Activated T-helper 1 cell treated with anti-CD3 and anti-CD28 coated beads, Interleukin-12 subunit alpha, Interleukin-12 subunit beta, Interleukin-2, Interleukin-4 antibody, amounts not matched to agents 30 ng/mL and 10 ng/mL and 1 ng/mL, durations not matched to agents 14 hours and 24 hours and 36 hours (primary cell): ENCODE measurements around the gene D2HGDH. TPM values are rescaled to one million over a fixed set of nuclear protein-coding genes. Genes with fewer than 3 reads are reported as not detected.

ENCODE experiments used
- DNase-seq: peaks from one replicate; pipeline ENCODE4 v3.0.0; 2021; ENCODE audit warnings: low spot score
- H3K27ac Mint-ChIP-seq: one replicate; pipeline ENCODE4 v1.8.0; 2021; ENCODE audit warnings: mild to moderate bottlenecking, mixed read lengths
- H3K27me3 Mint-ChIP-seq: one replicate; pipeline ENCODE4 v1.8.0; 2022; ENCODE audit warnings: mild to moderate bottlenecking, moderate library complexity, mixed read lengths; ENCODE audit not compliant: insufficient read depth
- H3K36me3 Mint-ChIP-seq: one replicate; pipeline ENCODE4 v1.8.0; 2021; ENCODE audit warnings: low read depth, mixed read lengths
- H3K4me1 Mint-ChIP-seq: one replicate; pipeline ENCODE4 v1.8.0; 2021; ENCODE audit warnings: low read depth, mixed read lengths
- H3K4me3 Mint-ChIP-seq: one replicate; pipeline ENCODE4 v1.8.0; 2021; ENCODE audit warnings: mild to moderate bottlenecking, moderate library complexity, mixed read lengths
- H3K9me3 Mint-ChIP-seq: one replicate; pipeline ENCODE4 v1.8.0; 2021; ENCODE audit warnings: mixed read lengths
- intact Hi-C: fragments of 100-400 bp; cut with micrococcal nuclease; formaldehyde crosslinking; loops from one replicate; pipeline ENCODE4 v1.15.1; 2024
- total RNA-seq: library from RNA; stranded (reverse); gene quantifications from 2 replicates; pipeline ENCODE4 v1.2.3, GENCODE V29; 2022

D2HGDH gene
- total RNA-seq, 1 donor from 2014 or later, result 27.1 TPM

DNA sequence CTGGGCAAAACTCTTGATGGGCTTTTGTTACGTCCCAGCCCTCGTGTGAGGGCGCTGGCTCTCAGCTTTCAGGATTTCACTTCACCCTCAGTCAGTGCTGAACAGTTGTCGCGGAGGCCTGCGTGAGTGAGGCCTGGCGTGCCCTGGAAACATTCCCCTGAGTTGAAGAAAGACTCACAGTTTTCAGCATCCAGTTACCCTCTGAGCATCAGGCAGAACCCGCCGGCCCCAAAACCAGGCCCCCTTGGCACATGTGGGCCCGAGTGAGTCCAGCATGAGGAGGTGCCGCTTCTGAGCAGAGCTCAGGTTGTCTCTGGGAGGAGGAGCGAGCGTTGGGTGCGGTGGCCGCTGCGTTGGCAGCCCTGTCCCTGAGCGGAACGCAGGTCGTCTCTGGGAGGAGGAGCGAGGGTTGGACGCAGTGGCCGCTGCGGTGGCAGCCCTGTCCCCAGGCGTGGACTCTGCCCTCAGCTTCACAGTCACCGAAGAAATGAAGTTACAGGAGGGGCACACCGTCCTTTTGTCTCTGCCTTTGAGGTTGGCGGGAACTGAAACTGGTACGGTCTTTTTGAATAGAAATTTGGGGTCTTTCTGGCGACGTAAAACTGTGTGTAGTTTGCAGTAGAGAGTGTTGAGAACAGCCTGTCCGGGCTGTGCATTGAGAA lies 74.4 kb downstream of the D2HGDH start, which contains the start of gene NEU4:
Gene NEU4, plus strand, starts transcription at position 473 of the 662 bp plus-strand sequence. CDS start 5,292 bp downstream, outside the sequence.
- H3K27ac Mint-ChIP-seq, result no peak within 1 kb of the TSS
- no peaks in the 10 kb centered on the region for H3K36me3 Mint-ChIP-seq
- intact Hi-C loops, result no loop called here
- no peaks in the 10 kb centered on the region for H3K9me3 Mint-ChIP-seq
- H3K4me1 Mint-ChIP-seq, result no peaks in the 10 kb centered on the region
- no peak within 1 kb of the TSS for H3K4me3 Mint-ChIP-seq
- peaks cover 7% of the 10 kb centered on the region for H3K27me3 Mint-ChIP-seq
- DNase-seq, result no peak

DNA sequence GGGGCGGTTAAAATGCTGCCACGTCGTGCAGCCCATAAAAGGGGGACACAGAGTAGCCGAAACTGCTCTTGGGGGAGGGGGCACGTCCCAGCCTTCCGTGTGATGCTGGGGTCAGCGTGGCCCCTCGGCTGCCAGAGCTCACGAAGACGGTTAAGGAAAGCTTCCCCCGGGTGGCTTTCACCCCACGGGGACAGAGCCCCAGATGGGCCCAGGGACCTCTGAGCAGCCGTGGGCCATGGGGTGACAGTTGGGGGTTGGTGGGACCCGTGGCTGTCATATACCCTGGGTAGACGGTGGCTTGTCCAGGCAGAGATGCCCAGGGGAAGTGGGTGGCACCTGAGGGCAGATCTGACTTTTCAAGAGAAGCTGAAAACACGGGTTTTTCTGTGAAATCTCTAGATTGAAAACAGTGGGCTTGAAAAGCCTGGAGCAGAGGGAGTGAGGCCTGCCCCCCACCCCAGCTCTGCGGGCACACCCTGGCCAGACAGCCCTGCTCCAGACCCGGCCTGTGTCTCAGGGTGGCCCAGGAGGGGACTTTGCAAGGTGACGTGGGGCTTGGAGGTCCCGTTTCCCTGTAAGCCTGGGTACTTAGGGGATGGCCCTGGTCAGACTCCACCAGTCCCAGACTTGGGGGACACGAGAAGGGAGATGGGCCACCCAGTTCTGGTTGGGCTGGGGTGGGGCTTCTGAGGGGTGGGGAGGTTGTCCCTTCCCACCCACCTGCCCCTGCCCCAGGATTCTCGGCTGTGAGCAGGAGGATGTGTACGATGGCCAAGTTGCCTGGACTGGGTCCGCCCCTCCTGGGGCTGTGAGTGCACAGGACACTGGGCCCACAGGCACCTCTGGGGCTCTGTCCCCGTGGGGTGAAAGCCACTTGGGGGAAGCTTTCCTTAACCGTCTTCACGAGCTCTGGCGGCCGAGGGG lies 75.2 kb downstream of the D2HGDH start:
- H3K4me1 Mint-ChIP-seq, result no peaks in the 10 kb centered on the region
- no peak overlapping the region for H3K4me3 Mint-ChIP-seq
- H3K27ac Mint-ChIP-seq, result no peak overlapping the region
- H3K36me3 Mint-ChIP-seq, result no peaks in the 10 kb centered on the region
- intact Hi-C loops, result no loop called here
- peaks cover 5% of the 10 kb centered on the region for H3K27me3 Mint-ChIP-seq
- DNase-seq, result no peak
- H3K9me3 Mint-ChIP-seq, result no peaks in the 10 kb centered on the region

DNA sequence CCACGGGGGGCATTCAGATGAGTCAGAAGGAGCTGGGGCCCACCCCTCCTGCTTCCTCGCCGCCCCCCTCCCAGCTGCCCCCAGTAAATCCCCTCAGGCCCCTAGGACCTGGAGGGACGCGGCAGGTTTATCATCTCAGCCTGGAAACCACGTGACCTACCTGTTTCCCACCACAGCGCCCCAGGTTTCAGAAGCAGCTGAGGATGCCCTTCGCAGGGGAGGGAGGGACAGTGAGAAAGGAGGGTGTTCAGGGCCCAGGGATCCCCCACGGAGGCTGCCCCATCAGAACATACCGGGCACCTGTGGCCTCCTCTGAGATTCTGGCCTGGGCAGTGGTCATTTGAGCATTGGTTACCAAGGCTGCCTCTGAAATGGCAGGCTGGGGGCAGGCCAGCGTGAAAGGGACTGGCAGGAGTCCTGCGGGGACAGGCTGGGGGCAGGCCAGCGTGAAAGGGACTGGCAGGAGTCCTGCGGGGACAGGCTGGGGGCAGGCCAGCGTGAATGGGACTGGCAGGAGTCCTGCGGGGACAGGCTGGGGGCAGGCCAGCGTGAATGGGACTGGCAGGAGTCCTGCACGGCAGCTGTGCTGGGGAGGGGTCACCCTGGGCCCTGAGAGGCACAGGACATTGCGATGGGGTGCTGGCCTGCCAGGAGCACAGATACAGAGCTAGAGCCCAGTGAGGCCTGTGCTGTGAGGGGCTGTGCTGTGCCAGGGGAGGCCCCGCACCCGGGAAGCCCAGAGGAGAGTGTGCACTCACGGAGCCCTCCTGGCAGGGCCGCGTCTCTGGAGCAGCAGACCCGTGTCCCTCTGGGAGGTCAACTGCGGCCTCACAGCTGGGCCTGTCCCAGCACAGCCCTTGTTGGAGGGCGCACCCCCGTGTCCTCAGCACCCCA lies 76.1 kb downstream of the D2HGDH start:
- no peak overlapping the region for H3K27ac Mint-ChIP-seq
- DNase-seq, result no peak
- intact Hi-C loops, result no loop called here

DNA sequence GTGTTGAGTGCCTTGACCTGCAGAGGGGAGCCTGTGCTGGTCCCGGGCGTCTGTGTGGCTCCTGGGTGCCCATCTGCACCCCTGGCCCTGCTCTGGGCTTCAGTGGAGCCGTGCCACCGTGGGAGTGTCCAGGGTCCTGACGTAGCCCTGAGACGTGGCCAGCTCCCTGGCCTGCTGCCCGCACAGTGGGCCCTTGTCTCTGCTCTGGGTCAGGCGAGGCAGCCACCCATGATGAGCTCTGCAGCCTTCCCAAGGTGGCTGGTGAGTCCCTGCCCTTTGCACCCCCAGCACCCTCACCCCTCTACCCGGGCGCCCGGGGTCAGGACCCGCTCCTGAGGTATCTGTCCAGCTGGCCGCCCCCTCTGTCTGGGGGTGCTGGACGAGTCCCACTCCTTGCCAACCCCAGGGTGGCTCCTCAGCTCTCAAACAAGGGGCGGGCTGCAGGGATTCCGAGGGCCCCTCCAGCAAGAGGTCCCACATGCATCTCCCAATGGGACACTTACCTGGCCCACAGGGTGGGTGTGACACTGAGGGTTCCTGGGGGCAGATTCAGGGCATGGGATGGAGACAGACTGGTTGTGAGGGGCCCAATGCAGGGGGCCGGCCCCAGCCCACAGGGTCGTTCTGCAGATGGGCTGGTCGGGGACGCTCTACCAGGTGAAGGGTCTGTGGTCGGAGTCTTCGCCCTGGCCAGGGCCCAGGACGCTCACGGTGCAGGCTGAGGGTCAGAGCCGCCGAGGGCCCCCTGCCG lies 76.9 kb downstream of the D2HGDH start:
- Mint-ChIP-seq H3K9me3 (no peaks in the 10 kb centered on the region), H3K4me1 (no peaks in the 10 kb centered on the region), H3K27me3 (peaks cover 5% of the 10 kb centered on the region), H3K4me3 (no peak overlapping the region), H3K27ac (no peak overlapping the region), H3K36me3 (no peaks in the 10 kb centered on the region)
- intact Hi-C loops, result no loop called here
- DNase-seq, result no peak

More for the DNA sequence above, 76.1 kb downstream of the D2HGDH start:
- Mint-ChIP-seq H3K27me3 (peaks cover 5% of the 10 kb centered on the region), H3K9me3 (no peaks in the 10 kb centered on the region), H3K36me3 (no peaks in the 10 kb centered on the region), H3K4me3 (no peak overlapping the region), H3K4me1 (no peaks in the 10 kb centered on the region)

DNA sequence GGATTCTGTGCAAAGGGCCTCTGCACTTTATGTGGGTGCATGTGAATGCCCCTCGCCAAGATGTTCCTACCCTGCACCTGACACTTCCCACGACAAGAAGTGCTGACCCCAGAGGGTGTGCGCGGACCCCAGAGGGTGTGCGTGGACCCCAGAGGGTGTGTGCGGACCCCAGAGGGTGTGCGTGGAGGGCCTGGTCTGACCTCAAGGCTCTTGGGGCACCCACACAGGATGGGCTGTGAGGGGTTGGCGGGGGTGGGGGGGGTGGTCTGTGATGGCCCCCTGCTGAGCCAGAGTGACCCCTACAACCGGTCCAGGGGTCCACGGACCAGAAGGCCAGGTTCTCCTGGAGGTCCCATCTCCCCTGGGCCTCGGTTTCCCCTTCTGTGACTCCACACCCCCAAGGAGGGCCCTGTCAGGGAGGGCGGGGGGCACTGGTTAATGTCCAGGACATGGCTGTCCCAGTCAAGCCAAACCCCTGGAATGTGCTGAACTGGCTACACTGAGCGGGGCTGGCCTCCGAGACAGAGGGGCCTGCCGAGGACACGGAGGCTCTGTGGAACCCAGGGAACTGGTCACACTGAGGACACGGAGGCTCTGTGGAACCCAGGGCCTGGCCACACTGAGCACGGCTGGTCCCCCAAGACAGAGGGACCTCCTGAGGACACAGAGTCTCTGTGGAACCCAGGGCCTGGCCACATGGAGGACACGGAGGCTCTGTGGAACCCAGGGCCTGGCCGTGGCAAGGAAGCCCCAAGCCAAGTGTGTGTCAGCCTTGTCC lies 77.7 kb downstream of the D2HGDH start:
- intact Hi-C loops, result no loop called here

DNA sequence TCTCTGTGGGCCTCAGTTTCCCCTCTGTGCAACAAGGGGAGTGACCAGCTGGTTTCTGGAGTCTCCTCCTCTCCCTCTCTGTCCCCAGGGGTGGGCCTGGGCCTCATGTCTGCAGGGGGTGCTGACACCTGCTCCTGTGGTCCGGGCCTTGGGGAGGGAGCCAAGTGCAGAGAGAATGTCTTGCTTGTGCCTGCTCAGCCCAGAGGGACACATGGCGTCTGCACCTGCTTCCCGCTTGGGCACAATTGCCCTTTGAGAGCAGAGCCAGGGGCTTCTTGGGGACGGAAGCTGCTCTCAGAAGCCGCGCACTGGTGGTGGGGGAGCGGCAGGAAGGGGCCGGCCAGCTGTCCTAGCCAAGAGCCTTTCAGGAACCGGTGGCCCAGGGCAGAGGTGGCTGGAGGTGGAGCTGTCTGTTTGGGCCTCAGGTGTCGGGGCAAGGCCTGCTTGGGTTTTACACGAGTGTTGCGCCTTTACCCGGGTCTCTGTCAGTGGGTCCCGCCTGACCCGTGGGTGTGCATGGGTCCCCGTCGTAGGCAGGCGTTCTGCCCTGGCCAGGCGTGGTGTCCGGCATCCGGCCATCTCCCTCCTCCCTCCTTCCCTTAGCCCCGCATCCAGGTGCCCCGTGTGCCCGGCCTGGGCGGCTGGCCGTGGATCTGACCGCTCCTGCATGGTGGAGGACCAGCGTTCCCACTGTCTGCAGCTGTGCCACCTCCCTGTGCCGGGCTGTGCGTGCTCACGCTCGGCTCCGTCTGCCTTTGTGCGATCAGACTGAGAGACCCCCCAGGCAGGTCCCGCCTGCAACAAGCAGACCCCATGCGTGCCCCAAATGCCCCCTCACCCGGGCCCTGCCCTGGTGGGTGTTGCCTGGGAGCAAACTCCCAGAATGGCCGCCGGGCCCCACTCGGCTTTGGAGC lies 78.6 kb downstream of the D2HGDH start:
- H3K4me3 Mint-ChIP-seq, result no peak overlapping the region
- H3K27ac Mint-ChIP-seq, result no peak overlapping the region
- no peak for DNase-seq
- H3K4me1 Mint-ChIP-seq, result peaks cover 7% of the 10 kb centered on the region
- no peaks in the 10 kb centered on the region for H3K36me3 Mint-ChIP-seq
- intact Hi-C loops, result no loop called here
- peaks cover 5% of the 10 kb centered on the region for H3K27me3 Mint-ChIP-seq
- H3K9me3 Mint-ChIP-seq, result no peaks in the 10 kb centered on the region

More for the DNA sequence above, 77.7 kb downstream of the D2HGDH start:
- Mint-ChIP-seq H3K4me3 (no peak overlapping the region), H3K27ac (no peak overlapping the region), H3K36me3 (no peaks in the 10 kb centered on the region), H3K4me1 (peaks cover under 1% of the 10 kb centered on the region), H3K27me3 (peaks cover 5% of the 10 kb centered on the region), H3K9me3 (no peaks in the 10 kb centered on the region)
- no peak for DNase-seq

DNA sequence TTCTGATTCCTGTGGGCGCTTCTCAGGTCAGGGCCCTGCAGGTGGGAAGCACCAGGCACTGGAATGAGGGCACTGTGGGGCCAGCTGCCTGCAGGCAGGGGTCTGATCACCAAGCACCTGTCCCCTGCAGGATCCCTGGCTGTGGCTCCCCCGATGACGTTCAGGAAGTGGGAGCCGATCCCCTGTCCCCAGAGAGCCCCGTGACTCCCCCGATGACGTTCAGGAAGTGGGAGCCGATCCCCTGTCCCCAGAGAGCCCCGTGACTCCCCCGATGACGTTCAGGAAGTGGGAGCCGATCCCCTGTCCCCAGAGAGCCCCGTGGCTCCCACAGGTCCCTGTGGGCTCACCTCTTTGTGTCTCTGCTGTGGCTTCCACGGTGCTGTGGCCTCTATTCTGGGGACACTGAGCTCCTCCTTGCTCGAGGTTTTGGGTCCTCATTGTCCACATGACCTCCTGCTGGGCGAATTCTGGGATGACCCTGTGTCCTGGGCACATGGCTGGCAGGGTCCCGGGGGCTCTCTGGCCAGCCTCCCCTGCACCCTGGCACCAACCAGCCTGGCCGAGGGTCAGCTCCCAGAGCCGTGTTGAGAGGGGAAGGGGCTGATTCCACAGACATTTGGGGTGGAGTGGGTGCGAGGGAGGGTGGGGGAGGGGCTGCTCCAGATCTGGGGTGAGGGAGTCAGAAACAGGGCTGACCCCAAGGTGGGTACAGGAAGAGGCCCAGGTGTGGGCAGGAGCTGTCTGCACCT lies 79.4 kb downstream of the D2HGDH start:
- Mint-ChIP-seq H3K36me3 (no peaks in the 10 kb centered on the region), H3K9me3 (no peaks in the 10 kb centered on the region), H3K27me3 (no peaks in the 10 kb centered on the region), H3K27ac (no peak overlapping the region), H3K4me3 (no peak overlapping the region), H3K4me1 (peaks cover 7% of the 10 kb centered on the region)
- DNase-seq, result no peak
- intact Hi-C loops, result no loop called here

DNA sequence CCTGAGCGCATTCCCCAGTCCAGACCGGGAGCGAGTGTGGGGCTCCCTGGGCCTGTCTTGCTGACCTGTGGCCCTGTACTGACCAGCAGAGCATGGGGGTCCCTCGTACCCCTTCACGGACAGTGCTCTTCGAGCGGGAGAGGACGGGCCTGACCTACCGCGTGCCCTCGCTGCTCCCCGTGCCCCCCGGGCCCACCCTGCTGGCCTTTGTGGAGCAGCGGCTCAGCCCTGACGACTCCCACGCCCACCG lies 79.9 kb downstream of the D2HGDH start:
- DNase-seq, result no peak
- no peaks in the 10 kb centered on the region for H3K9me3 Mint-ChIP-seq
- no peak overlapping the region for H3K4me3 Mint-ChIP-seq
- intact Hi-C loops, result no loop called here
- H3K27me3 Mint-ChIP-seq, result no peaks in the 10 kb centered on the region
- H3K4me1 Mint-ChIP-seq, result peaks cover 7% of the 10 kb centered on the region
- H3K36me3 Mint-ChIP-seq, result no peaks in the 10 kb centered on the region
- H3K27ac Mint-ChIP-seq, result no peak overlapping the region

DNA sequence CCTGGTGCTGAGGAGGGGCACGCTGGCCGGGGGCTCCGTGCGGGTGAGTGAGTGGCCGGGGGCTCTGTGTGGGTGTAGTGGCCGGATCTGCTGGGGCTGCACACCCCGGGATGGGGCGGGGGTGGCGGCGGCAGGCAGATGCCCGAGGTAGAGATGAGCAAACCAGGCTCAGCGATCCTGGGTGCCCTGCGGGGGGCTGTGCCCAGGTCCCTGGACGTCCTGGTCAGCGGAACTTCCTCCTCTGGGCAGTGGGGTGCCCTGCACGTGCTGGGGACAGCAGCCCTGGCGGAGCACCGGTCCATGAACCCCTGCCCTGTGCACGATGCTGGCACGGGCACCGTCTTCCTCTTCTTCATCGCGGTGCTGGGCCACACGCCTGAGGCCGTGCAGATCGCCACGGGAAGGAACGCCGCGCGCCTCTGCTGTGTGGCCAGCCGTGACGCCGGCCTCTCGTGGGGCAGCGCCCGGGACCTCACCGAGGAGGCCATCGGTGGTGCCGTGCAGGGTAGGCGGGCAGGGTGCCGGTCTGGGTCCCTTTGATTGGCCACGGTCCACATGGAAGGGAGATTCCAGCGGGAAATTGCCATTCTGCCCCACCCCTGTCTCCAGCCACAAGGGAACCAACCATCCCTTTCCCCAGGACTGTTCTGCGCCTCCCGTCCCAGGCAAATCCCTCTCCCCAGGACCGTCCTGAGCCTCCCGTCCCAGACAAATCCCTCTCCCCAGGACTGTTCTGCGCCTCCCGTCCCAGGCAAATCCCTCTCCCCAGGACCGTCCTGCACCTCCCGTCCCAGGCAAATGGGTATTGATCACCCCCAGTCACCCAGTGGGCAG lies 80.4 kb downstream of the D2HGDH start:
- intact Hi-C loops, result no loop called here
- no peak for DNase-seq
- Mint-ChIP-seq H3K4me3 (no peak overlapping the region), H3K9me3 (no peaks in the 10 kb centered on the region), H3K36me3 (no peaks in the 10 kb centered on the region), H3K27me3 (no peaks in the 10 kb centered on the region), H3K27ac (no peak overlapping the region), H3K4me1 (peaks cover 7% of the 10 kb centered on the region)
